ENCODE results near the gene TIMP3.

GRCh38 chr22:32848226-32848625, 46.7 kb downstream of the TIMP3 start:
- no peak for TF ChIP-seq POLR2A (IDR thresholded peaks at IDR 0.05)
- TF ChIP-seq EP300 (IDR thresholded peaks at IDR 0.05) = no peak
- TF ChIP-seq CTCF (IDR thresholded peaks at IDR 0.05) = no peak

Measured in tibial nerve (tissue), 4 donors.